A549 (cell line): Measurements from ENCODE around the gene MEMO1.

Experiments
- CEBPB ChIP-seq, 2 experiments: fragments of >200 bp in 1 of 2; sonication (Bioruptor Twin) in 1 of 2; formaldehyde crosslinking in 1 of 2; IDR thresholded peaks; 2 replicates each; pipeline ENCODE4 v1.6.1; 2012 to 2016
- CHD2 ChIP-seq: fragments of 150-350 bp; IDR thresholded peaks from 2 replicates; pipeline ENCODE4 v1.6.1; 2014; ENCODE audit warnings: low read length; ENCODE audit not compliant: partially characterized antibody
- CTCF ChIP-seq: fragments of >200 bp; sonication (Bioruptor Twin); formaldehyde crosslinking; IDR thresholded peaks from 3 replicates; pipeline ENCODE4 v1.5.1; 2016
- EP300 ChIP-seq, 2 experiments: fragments of >200 bp; sonication (Bioruptor Twin); formaldehyde crosslinking; IDR thresholded peaks; 2 replicates in 1 of 2; 3 replicates in 1 of 2; pipeline ENCODE4 v1.6.1; 2016 to 2017
- MAFK ChIP-seq: fragments of 450-650 bp; IDR thresholded peaks from 2 replicates; pipeline ENCODE4 v1.6.1; 2014; ENCODE audit not compliant: partially characterized antibody
- MYC ChIP-seq: IDR thresholded peaks from 2 replicates; pipeline ENCODE4 v1.6.1; 2012; ENCODE audit warnings: mild to moderate bottlenecking, inconsistent platforms, low read length, improper control_type of control experiment, borderline replicate concordance
- POLR2A ChIP-seq: IDR thresholded peaks from 2 replicates; pipeline ENCODE4 v1.6.1; 2012; ENCODE audit warnings: mild to moderate bottlenecking, low read length
- RCOR1 ChIP-seq: fragments of 150-350 bp; IDR thresholded peaks from 2 replicates; pipeline ENCODE4 v1.6.1; 2014; ENCODE audit warnings: antibody characterized with exemption, low read length, low read depth
- REST ChIP-seq: fragments of 200-600 bp; sonication (generic); IDR thresholded peaks from 2 replicates; pipeline ENCODE4 v1.6.1; 2016; ENCODE audit warnings: antibody characterized with exemption, mild to moderate bottlenecking, moderate library complexity

GRCh38 chr2:31969178-31969577 is 41.6 kb downstream of the MEMO1 start:
- no peak for TF ChIP-seq CEBPB (IDR thresholded peaks at IDR 0.05)
- TF ChIP-seq MYC = no peak
- no peak for TF ChIP-seq CTCF
- no peak for TF ChIP-seq POLR2A
- no peak for TF ChIP-seq MAFK
- no peak for TF ChIP-seq RCOR1
- no peak for TF ChIP-seq REST
- no peak for TF ChIP-seq EP300 (IDR thresholded peaks at IDR 0.05)
- no peak for TF ChIP-seq CHD2
